Measurements from ENCODE around the gene ZRANB1.

ZRANB1 gene

GRCh38 chr10:124916098-124916584, 25.8 kb upstream of the ZRANB1 start:
- H3K4me3 ChIP-seq (ENCODE audit: low read depth, low read length): peak overlapping the region; percentile 78
- TF ChIP-seq CTCF (IDR thresholded peaks at IDR 0.05; ENCODE audit: low read depth, low read length): no peak

GRCh38 chr10:124916585-124917427, 25.1 kb upstream of the ZRANB1 start:
- no peak for TF ChIP-seq CTCF (IDR thresholded peaks at IDR 0.05; ENCODE audit: low read depth, low read length)
- H3K4me3 ChIP-seq (ENCODE audit: low read depth, low read length): peak overlapping the region; percentile 78

- H3K4me3 ChIP-seq (ENCODE audit: low read depth, low read length): peak overlapping the region; percentile 78
- TF ChIP-seq CTCF (IDR thresholded peaks at IDR 0.05; ENCODE audit: low read depth, low read length): no peak
Observed at GRCh38 chr10:124917428-124918190, 24.3 kb upstream of the ZRANB1 start.

GRCh38 chr10:124918191-124918830, 23.6 kb upstream of the ZRANB1 start:
- TF ChIP-seq CTCF (IDR thresholded peaks at IDR 0.05; ENCODE audit: low read depth, low read length): no peak

GRCh38 chr10:124918906-124919305, 23.0 kb upstream of the ZRANB1 start:
- no peak for TF ChIP-seq CTCF (IDR thresholded peaks at IDR 0.05; ENCODE audit: low read depth, low read length)
- H3K4me3 ChIP-seq (ENCODE audit: low read depth, low read length): peak overlapping the region; percentile 78

More at GRCh38 chr10:124918191-124918830, 23.6 kb upstream of the ZRANB1 start:
- peak overlapping the region; percentile 78 for H3K4me3 ChIP-seq (ENCODE audit: low read depth, low read length)

- H3K4me3 ChIP-seq (ENCODE audit: low read depth, low read length): no peak overlapping the region
- no peak for TF ChIP-seq CTCF (IDR thresholded peaks at IDR 0.05; ENCODE audit: low read depth, low read length)
Observed at GRCh38 chr10:124921261-124921660, 20.7 kb upstream of the ZRANB1 start.

Data from WI38 (cell line).